HUES48 (cell line): ENCODE measurements around the gene ST8SIA1.

ENCODE experiments used
- H3K27ac ChIP-seq: one replicate; pipeline ENCODE4 v1.7.0; 2013; ENCODE audit warnings: low read depth, low read length, inconsistent platforms
- H3K27me3 ChIP-seq: 2 replicates; pipeline ENCODE4 v1.6.1; 2013; ENCODE audit warnings: mild to moderate bottlenecking, low read length; ENCODE audit not compliant: control insufficient read depth, insufficient read depth
- H3K36me3 ChIP-seq: 2 replicates; pipeline ENCODE4 v1.6.1; 2013; ENCODE audit warnings: low read length; ENCODE audit not compliant: control insufficient read depth, insufficient read depth
- H3K4me1 ChIP-seq: 2 replicates; pipeline ENCODE4 v1.6.1; 2013; ENCODE audit warnings: mild to moderate bottlenecking, low read length; ENCODE audit not compliant: control insufficient read depth, insufficient read depth
- H3K4me3 ChIP-seq: 2 replicates; pipeline ENCODE4 v1.5.1; 2013; ENCODE audit warnings: mild to moderate bottlenecking, low read depth, low read length
- H3K9ac ChIP-seq: 2 replicates; pipeline ENCODE4 v1.6.1; 2013; ENCODE audit warnings: mild to moderate bottlenecking, low read depth, low read length, moderate library complexity
- H3K9me3 ChIP-seq: 2 replicates; pipeline ENCODE4 v1.6.1; 2013; ENCODE audit warnings: low read length; ENCODE audit not compliant: control insufficient read depth, insufficient read depth

The ST8SIA1 gene

DNA sequence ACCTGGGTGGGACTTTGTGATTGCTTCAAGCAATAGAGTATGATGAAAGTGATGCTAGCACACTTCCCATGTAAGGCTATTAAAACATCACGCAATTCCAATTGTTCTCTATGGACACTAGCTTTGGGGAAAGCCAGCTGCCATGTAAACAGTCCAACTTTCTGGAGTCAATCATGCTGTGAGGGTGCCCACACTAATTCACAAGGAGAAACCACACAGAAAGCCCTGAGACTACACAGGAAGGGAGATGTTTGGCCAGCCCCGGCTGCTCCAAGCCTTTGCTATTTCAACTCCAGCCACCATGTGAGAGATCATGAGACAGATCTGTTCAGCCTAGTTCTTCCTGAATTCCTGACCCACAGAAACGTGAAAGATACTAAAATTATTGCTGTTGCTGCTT lies 96.3 kb downstream of the ST8SIA1 start:
- Histone ChIP-seq H3K9ac (no peak overlapping the region), H3K9me3 (no peaks in the 10 kb centered on the region), H3K4me1 (no peaks in the 10 kb centered on the region), H3K36me3 (no peaks in the 10 kb centered on the region), H3K27me3 (no peaks in the 10 kb centered on the region), H3K27ac (no peak overlapping the region), H3K4me3 (no peak overlapping the region)

DNA sequence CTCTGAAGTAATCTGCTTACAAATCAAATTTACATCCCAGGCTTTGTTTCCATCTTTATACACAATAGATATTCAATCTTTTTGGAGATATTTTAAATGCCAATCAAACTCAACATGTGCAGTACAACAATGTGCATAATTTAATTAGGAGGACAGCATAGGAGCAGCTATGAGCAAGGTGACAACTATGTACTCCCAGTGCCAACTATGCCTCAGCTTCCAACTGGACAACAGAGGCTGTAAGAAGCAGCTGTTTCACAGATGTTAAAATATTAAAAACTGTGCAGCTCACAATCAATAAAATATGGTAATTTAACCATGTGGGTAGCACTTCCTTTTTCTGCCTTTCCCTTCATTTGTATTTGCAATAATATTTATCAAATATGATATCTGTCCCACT lies 99.9 kb downstream of the ST8SIA1 start:
- H3K9me3 ChIP-seq = no peaks in the 10 kb centered on the region
- H3K9ac ChIP-seq = no peak overlapping the region
- H3K4me3 ChIP-seq = no peak overlapping the region
- H3K36me3 ChIP-seq = no peaks in the 10 kb centered on the region
- H3K27me3 ChIP-seq = no peaks in the 10 kb centered on the region
- no peaks in the 10 kb centered on the region for H3K4me1 ChIP-seq
- H3K27ac ChIP-seq = no peak overlapping the region

DNA sequence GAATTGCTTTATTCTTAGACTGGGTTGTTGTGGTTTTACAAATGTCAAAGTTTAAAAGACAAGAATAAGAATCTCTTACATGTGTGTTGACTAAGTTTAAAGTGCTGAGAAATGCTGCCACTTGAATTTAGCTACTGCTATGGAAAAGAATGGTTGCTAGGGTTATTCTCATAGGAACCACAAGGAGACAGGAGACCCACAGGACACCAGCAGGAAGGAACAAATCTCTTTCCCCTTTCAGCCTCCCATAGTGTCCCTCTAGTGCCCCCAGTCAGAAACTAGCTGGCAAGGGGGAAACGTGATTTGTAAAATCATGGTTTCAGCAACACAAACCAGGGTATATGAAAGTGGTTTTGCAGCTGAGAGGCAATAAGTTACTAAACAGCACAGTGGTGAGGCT lies 102.7 kb downstream of the ST8SIA1 start:
- H3K4me3 ChIP-seq = no peak overlapping the region
- no peaks in the 10 kb centered on the region for H3K9me3 ChIP-seq
- no peaks in the 10 kb centered on the region for H3K36me3 ChIP-seq
- no peak overlapping the region for H3K9ac ChIP-seq
- H3K4me1 ChIP-seq = no peaks in the 10 kb centered on the region
- no peaks in the 10 kb centered on the region for H3K27me3 ChIP-seq
- no peak overlapping the region for H3K27ac ChIP-seq

DNA sequence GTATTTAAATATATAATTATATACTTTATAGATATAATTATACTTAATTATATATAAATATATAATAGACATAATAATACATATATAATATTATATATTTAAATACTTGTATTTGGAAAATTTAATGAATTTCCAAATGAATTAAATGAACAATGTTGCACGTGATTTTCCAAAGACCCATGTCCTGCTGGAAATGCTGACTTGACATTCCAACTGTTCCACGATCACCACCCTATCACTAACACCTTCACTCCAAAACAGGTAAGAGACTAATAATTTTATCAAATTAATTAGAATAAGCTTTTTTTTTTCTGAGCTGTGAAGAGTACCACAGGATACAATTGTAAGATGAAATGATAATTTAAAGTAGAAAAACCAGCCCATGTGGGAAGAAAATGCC lies 103.4 kb downstream of the ST8SIA1 start:
- Histone ChIP-seq H3K4me1 (0 out of 2 replicates have a peak, but pooled peaks cover 5% of the 10 kb centered on the region), H3K9ac (no peak overlapping the region), H3K27me3 (no peaks in the 10 kb centered on the region), H3K4me3 (no peak overlapping the region), H3K9me3 (no peaks in the 10 kb centered on the region), H3K36me3 (no peaks in the 10 kb centered on the region), H3K27ac (no peak overlapping the region)

DNA sequence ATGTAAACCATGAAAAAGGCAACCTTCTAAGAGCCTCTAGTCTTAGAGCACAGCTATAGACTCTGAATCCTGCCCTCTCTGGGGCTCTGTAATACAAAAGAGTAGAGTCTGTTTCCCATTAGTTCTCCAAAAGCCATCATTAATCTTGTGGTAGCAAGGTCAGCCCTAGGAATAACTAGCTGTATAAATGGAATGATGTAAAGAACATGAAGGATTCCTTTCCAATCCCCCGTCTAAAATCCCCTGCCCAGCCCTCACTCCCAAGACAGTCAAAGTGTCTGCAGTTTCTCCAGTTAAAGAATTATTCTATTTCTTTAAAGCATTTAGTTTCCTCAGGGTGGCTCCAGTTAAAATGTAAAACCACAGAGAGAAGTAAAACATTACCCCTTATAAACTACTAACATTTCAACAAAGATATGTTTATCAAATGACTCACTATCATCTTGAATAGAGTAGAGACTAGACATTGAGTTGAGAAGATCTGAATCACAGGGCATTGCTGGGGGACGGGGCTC lies 104.2 kb downstream of the ST8SIA1 start:
- Histone ChIP-seq H3K9ac (no peak overlapping the region), H3K36me3 (no peaks in the 10 kb centered on the region), H3K9me3 (no peaks in the 10 kb centered on the region), H3K4me3 (no peak overlapping the region), H3K4me1 (0 out of 2 replicates have a peak, but pooled peaks cover 11% of the 10 kb centered on the region), H3K27ac (no peak overlapping the region), H3K27me3 (no peaks in the 10 kb centered on the region)

DNA sequence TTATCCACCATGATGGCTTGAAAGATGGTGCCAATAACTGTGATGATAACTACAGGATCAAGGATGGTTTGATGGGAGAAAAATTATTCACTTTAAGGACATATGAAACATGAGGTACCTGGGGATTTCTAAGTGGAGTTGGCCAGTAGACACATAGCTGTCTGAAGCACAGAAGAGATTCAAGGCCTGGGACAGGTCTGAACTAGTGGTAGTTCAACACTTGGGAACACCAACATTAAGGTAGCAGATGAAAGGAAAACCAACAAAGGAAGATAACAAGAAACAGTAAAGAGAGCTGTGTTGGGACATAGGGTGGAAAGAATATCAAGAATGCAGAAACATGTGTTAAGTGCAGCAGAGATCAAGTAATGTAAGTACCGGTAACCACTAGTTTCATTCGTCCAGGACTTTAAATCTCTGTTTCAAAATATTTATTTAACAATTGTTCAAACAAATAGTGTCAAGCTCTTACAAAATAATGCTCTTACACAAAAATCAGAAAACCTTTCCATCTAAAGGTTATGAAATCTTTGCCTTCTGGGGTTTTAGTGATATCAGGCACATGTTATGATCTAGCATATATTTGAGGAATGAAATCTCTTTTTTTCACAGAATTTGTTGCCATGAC lies 104.7 kb downstream of the ST8SIA1 start:
- Histone ChIP-seq H3K36me3 (no peaks in the 10 kb centered on the region), H3K9me3 (no peaks in the 10 kb centered on the region), H3K27me3 (no peaks in the 10 kb centered on the region), H3K9ac (no peak overlapping the region), H3K27ac (no peak overlapping the region), H3K4me3 (no peak overlapping the region), H3K4me1 (0 out of 2 replicates have a peak, but pooled peaks cover 11% of the 10 kb centered on the region)

DNA sequence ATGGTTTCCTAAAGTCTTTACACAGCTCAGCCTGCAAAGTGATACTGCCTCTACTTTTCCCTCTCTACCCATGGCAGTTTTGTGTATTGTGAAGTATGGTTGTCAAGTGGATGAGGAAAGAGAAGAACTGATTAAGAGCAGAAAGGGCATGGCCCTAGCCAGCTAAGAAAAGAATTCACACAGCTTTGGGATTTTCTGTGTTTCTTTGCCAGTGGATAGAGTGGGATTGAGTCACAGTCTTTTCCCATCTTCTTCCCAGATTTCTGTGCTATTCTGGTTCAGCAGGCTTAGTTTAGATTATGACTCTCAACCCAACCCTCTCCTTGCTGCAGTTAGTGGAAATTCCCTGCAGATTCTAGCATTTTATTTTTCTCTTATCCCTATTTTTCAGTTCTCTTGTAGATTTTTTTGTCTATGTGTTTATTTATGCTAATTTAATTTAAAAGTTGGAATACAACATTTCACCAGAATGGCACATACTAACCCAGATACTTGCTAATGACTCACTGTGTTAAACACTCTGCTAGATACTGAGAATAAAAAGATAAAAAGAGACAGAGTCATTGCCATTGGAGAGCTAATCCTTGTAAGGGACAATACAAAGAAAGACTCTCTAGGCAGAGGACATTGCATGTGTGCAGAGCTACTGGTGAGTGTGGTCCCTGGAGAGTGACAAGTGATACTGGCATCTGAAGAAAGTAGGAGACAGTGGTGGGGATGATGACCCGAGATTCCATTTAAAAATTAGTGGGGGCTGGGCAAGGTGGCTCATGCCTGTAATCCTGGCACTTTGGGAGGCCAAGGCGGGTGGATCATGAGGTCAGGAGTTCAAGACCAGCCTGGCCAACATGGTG lies 106.3 kb downstream of the ST8SIA1 start:
- H3K9me3 ChIP-seq = no peaks in the 10 kb centered on the region
- H3K27me3 ChIP-seq = no peaks in the 10 kb centered on the region
- 0 out of 2 replicates have a peak, but pooled peaks cover 11% of the 10 kb centered on the region for H3K4me1 ChIP-seq
- no peak overlapping the region for H3K27ac ChIP-seq
- no peaks in the 10 kb centered on the region for H3K36me3 ChIP-seq
- no peak overlapping the region for H3K9ac ChIP-seq
- H3K4me3 ChIP-seq = no peak overlapping the region

DNA sequence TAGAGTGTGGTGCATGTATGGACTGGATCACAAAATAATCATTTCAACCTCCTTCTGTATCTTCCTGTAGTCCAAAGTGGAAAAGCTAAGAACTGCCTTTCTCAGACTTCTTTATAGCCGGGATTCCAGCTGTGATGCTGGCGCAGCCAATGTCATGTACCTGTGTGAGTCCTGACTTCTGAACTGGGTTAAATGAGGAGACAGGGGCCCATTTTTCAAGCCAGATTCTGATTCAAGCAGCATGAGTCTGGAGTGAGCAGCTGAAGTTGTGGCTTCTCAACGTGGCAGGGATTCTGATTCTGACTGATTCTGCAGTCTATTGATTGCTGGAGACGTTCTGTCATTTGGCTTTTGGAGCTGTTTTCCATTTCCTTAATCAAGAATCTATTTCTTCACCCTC lies 111.2 kb downstream of the ST8SIA1 start:
- Histone ChIP-seq H3K27ac (no peak overlapping the region), H3K9ac (no peak overlapping the region), H3K4me1 (0 out of 2 replicates have a peak, but pooled peaks cover 11% of the 10 kb centered on the region), H3K9me3 (no peaks in the 10 kb centered on the region), H3K4me3 (no peak overlapping the region), H3K36me3 (no peaks in the 10 kb centered on the region), H3K27me3 (no peaks in the 10 kb centered on the region)

DNA sequence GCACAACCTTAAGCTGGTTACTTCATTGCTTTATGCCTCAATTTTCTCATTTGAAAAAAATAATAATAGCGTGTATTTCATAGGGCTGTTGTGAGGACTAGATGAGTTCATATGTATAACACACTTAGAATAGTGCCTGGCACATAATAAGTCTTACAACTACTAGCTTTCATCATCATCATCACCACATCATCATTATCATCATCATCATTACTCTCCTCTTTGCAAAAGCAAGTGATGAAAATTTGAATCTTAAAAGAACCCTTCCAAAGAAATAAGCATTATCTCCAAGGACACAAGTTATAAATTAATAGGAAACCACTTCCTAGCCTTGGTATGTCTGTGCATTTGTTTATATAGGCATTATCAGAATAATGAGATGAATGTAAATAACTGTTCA lies 117.0 kb downstream of the ST8SIA1 start:
- H3K27ac ChIP-seq = no peak overlapping the region
- H3K4me1 ChIP-seq = peaks cover 3% of the 10 kb centered on the region; the same call in 1 of the 2 replicates
- H3K9ac ChIP-seq = no peak overlapping the region
- no peaks in the 10 kb centered on the region for H3K9me3 ChIP-seq
- H3K36me3 ChIP-seq = no peaks in the 10 kb centered on the region
- H3K27me3 ChIP-seq = no peaks in the 10 kb centered on the region
- no peak overlapping the region for H3K4me3 ChIP-seq

DNA sequence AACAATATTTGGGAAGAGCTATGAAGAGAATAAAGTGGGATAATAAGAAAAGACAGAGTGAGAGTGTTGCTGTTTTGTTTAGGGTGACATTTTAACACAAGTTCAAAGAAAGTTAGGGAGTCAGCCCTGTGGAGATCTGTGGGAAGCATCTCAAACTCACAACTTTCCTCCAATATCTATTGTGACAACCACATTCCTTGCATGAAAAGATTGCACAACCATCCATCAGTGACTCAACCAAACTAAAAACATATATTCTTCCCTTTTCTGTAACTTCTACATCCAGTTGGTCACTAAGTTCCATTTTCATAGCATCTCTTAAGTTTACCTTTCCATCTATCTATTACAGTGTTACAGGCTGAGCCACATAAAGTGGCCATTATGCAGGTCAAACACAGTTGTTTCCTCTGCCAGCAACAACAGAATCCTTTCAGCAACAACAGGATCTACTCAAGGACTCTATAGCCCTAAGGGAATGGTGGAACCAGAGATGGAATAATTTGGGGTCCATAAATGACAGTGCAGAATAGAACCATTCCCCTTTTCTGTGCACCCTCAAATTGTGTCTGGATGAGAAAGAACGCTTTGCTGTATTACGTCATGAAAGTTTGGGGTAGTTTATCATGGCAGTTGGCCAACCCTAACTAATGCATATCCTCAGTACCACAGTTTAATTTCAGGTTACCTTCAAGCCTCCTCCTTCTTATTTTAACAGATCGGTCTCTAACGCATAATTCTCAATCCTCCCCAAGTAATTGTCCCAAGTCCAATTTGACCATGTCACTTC lies 118.8 kb downstream of the ST8SIA1 start:
- H3K4me1 ChIP-seq = peaks cover 3% of the 10 kb centered on the region; the same call in 1 of the 2 replicates
- H3K9me3 ChIP-seq = no peaks in the 10 kb centered on the region
- H3K27me3 ChIP-seq = no peaks in the 10 kb centered on the region
- no peaks in the 10 kb centered on the region for H3K36me3 ChIP-seq
- no peak overlapping the region for H3K9ac ChIP-seq
- H3K27ac ChIP-seq = no peak overlapping the region
- H3K4me3 ChIP-seq = no peak overlapping the region
